NCI-H1694 treated with DMSO at 0.1 percent for 48 hours (cell line): ENCODE measurements around the gene RASA2.
"Not testable (repeated sequence)": the region's sequence is repeated elsewhere in the genome, so short reads cannot be mapped to it uniquely, and the experiment has no call there.

ENCODE experiments used
- DNase-seq: peaks from one replicate; lab custom pipeline; 2025; lab: John Stamatoyannopoulos, UW

Gene RASA2

GRCh38 chr3:141459008-141459407 is 27.8 kb upstream of the RASA2 start:
- DNase-seq, result no peak

- peak; percentile 78 for DNase-seq
Observed at GRCh38 chr3:141460097-141460704, 26.6 kb upstream of the RASA2 start.

GRCh38 chr3:141462176-141462859 is 24.5 kb upstream of the RASA2 start:
- DNase-seq, result no peak

- peak; percentile 5 for DNase-seq
Observed at GRCh38 chr3:141465221-141465620, 21.6 kb upstream of the RASA2 start.

- no peak for DNase-seq
Observed at GRCh38 chr3:141466633-141467169, 20.1 kb upstream of the RASA2 start.

- no peak for DNase-seq
Observed at GRCh38 chr3:141469720-141470119, 17.1 kb upstream of the RASA2 start.

DNA sequence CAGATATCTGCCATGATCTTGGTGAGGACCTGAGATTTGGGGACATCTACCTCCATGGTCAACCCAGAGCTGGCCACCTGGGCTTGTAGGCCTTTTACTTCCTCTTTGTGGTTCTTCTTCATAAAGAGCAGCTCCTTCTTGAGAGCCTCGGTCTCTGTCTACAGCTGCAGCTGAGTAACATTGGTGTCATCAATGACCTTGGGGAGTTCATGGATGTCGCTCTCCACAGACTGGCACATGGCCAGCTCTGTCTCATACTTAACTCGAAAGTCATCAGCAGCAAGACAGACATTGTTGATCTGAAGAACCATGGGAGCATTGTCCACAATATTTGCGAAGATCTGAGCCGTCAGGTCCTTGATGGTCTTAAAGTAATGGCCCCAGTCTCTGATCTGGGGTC is 15.7 kb upstream of the RASA2 start:
- no peak for DNase-seq

- DNase-seq, result no peak
Observed at GRCh38 chr3:141476033-141476432, 10.8 kb upstream of the RASA2 start.

DNA sequence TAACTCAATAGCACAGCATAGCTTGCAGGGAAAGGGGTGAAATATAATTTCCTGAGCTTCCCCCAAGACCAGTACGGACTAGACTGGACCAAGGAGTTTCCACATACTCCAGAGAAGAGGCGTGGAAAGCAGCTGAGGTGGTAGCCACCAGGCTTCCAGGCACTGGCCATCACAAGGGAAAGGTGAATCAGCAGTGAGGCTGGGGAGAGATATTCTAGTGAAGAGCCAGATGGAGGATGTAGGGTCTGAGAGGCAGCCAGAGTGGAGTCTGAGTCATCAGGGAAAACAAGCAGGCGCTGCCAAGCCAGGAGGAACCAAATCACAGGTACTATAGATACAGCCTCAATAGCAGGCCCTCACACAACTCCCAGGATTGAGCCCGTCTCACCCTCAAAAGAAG is 9.6 kb upstream of the RASA2 start:
- peak; percentile 14 for DNase-seq

DNA sequence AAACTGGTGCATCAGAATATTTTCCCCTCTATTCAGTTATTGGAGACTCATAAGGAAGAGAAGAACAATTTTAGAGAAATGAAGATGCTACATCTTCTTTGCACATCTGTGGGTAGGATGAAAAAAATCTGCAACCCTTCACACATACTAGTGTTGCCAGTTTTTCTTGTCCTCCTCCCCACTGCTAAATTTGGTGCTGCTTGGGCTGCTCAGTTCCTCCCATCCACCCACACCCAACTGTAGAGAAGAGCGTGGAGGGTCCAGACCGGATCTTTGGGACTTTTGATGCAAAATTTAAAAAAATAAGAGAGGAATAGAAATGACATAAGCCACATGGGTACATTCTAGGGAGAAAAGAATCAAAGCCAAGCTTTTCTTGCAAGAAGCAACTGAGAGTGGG is 8.7 kb upstream of the RASA2 start:
- DNase-seq, result no peak

- not testable (repeated sequence) for DNase-seq
Observed at GRCh38 chr3:141478840-141479239, 8.0 kb upstream of the RASA2 start.

DNA sequence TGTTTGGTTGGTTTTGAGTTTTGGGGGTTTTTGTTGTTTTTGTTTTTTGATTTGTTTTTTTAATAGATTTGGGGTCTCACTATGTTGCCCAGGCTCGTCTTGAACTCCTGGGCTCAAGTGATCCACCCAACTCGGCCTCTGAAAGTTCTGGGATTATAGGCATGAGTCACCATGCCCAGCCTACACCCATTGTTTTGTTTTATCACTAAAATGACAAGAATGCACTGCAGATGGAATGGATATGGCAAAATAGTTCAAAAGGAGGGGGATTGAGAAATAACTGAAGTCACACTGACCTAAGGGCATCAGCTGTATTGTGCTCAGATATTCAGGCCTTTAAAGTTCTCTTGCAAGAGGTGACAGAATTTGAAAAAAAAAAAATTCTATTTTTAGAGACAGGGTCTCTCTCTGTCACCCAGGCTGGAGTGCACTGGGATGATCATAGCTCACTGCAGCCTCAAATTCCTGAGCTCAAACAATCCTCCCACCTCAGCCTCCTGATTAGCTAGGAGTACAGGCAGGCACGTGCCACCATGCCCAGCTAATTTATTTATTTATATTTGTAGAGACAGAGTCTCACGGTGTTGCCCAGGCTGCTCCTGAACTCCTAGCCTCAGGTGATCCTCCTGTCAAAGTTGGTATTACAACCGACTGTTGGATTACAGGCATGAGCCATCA is 4.4 kb upstream of the RASA2 start:
- DNase-seq, result no peak

DNA sequence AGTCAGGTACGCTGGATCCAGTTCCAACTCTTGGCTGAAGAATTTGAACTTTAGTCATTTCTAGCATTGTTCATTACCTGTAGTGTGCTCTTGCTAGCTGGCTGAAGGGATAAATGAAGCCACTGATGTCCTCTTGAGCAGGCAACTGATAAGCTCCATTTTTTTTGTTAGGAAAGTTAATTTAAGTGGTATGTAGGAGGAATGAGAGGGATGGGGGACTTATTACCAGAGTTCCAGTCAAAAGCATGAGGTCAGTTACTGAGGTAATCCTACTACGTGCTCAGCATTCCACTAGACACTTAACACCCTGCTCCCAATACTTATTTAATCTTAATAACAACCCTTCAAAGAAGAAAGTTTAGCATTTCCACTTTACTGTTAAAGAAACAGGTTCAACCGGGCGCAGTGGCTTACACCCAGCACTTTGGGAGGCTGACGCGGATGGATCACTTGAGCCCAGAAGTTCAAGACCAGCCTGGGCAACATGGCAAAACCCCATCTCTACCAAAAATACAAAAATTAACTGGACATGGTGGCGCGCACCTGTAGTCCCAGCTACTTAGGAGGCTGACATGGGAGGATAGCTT is 2.0 kb upstream of the RASA2 start:
- DNase-seq, result no peak

DNA sequence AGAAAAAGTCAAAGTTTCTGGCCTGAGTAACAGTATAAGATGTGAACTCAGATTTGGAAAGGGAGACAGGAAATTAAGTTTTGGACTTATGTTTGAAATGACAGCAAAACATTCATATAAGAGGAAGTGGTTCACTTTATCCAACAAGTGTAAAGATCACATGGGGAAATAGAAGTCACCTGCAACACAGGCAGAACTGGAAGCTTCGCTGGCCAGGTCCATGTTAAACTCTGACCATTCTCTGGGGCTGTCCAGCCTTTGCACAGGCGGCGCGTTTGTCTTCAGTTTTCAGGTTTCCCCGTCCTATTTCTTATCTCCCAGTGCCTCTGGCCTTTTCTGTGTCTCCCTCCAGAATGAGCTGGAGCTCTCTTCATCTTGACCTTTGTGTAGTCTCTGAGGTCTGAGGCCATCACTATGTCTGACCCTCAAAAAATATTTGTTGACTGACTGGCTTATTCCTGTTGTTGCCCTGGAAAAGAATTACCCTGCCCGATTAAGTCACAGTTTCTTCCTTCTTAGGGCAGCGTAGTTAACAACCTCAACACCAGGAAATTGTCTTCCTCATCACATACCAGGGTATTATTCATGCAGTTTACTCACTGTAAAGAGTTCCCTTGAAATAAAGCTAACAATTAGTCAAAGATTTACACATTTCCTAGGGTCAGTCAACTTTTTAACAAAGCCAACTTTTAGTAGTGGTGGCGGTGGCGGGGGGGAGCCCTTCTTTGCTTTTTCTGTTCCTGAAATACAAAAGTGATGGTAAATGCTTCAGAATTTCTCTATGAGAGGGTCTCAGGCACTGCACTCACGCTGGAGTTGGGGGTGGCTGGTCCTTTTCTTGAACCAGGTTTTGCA is 959 bp upstream of the RASA2 start:
- DNase-seq, result no peak

- DNase-seq, result no peak
Observed at GRCh38 chr3:141486496-141486745, 406 bp upstream of the RASA2 start.

DNA sequence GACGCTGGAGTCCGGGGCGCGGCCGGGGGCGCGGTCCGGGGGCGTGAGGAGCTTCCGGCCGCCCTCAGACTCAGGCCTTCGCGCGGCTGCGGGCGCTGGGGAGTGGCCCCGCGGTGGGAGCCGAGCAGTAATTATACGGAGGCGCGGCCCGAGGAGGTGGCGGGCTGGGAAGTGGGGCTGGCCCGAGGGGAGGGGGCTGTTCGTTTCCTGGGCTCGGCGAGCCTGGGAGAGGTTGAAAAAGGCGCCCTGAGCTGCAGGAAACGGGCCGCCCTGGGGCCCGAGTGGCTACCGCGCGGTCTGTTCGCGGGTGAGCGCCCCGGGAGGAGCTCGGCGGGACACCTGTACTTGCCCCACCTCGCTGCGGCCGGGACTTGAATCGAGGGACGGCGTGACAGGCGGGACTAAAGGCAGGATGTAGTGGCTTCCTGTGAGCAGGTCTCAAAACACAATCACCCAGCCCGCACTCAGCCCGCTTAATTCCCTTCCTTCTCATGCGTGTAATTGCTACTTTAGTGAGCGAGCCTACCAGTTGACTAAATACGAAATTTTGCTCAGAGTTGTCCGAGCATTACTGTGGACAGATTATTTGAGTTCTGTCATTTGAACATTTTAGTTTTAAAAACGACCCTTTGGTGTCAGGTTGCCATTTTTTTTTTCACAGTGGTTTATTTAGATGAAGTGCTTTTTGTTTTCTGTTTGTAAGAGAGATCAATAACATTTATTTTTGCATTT is 860 bp downstream of the RASA2 start:
- DNase-seq, result peak; percentile 67

GRCh38 chr3:141489203-141489602 is 2.4 kb downstream of the RASA2 start:
- no peak for DNase-seq

GRCh38 chr3:141491081-141491480 is 4.3 kb downstream of the RASA2 start:
- DNase-seq, result no peak

DNA sequence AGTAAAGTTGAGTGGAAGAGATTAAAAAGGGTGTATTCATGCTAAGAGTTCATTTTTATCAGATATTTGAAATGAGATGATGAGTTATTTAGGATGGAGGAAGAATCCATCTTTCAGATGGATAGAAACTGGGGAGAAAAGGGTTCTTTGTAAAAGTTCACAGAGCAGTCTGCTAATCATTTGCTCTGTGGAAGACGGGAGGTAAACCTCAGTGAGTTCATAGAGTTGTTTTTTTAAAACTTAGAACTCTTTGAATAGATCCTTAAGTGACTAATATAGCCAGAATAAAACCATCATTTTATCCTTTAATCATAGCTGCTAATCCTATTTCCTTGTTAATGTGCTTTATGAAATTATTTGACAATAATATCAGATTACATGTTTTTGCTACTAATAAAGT is 5.1 kb downstream of the RASA2 start:
- no peak for DNase-seq

GRCh38 chr3:141493184-141493583 is 6.4 kb downstream of the RASA2 start:
- DNase-seq, result no peak

DNA sequence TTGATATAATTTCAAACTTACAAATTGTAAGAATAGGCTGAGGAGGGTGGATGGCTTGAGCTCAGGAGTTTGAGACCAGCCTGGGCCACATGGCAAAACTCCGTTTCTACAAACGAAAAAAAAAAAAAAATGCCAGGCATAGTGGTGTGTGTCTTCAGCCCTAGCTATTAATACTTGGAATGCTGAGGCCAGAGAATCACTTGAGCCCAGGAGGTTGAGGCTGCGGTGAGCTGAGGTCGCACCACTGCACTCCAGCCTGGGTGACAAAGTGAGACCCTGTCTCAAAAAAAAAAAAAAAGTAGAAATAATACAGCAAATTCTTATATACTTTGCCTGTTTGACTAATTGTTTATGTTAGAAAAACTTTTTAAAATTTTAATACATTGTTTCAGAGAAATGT is 10.8 kb downstream of the RASA2 start:
- DNase-seq, result not testable (repeated sequence)
